Measurements from ENCODE around the gene SMIM36.
"Not testable (repeated sequence)": the region's sequence is repeated elsewhere in the genome, so short reads cannot be mapped to it uniquely, and the experiment has no call there.

The SMIM36 gene

GRCh38 chr17:55478971-55479370, 32.3 kb downstream of the SMIM36 start:
- no peaks in the 10 kb centered on the region for H3K27me3 ChIP-seq (ENCODE audit: insufficient read depth, low read length)
- 82% methylated on average over 3 of the region's 3 CpGs for WGBS
- H3K9ac ChIP-seq (ENCODE audit: low read depth, low read length): no peak overlapping the region
- no peaks in the 10 kb centered on the region for H3K9me3 ChIP-seq (ENCODE audit: insufficient read depth, low read depth, low read length)
- no peak overlapping the region for H3K4me3 ChIP-seq (ENCODE audit: low read length)
- H3K27ac ChIP-seq (ENCODE audit: low read depth, low read length): no peak overlapping the region
- H3K36me3 ChIP-seq (ENCODE audit: insufficient read depth, low read length): no peaks in the 10 kb centered on the region
- H3K4me1 ChIP-seq (ENCODE audit: insufficient read depth, low read length): no peaks in the 10 kb centered on the region

GRCh38 chr17:55466671-55467070, 44.6 kb downstream of the SMIM36 start:
- H3K27me3 ChIP-seq (ENCODE audit: insufficient read depth, low read length): no peaks in the 10 kb centered on the region
- H3K9ac ChIP-seq (ENCODE audit: low read depth, low read length): no peak overlapping the region
- no peak overlapping the region; the same call in 1 of the 2 replicates for H3K4me3 ChIP-seq (ENCODE audit: low read length)
- 40% methylated on average over 7 of the region's 7 CpGs for WGBS
- H3K4me1 ChIP-seq (ENCODE audit: insufficient read depth, low read length): peaks cover 11% of the 10 kb centered on the region
- 0 out of 2 replicates have a peak, but pooled peaks cover 4% of the 10 kb centered on the region for H3K9me3 ChIP-seq (ENCODE audit: insufficient read depth, low read depth, low read length)
- no peaks in the 10 kb centered on the region for H3K36me3 ChIP-seq (ENCODE audit: insufficient read depth, low read length)
- peak overlapping the region; percentile 83 for H3K27ac ChIP-seq (ENCODE audit: low read depth, low read length)

GRCh38 chr17:55465771-55466170, 45.5 kb downstream of the SMIM36 start:
- H3K36me3 ChIP-seq (ENCODE audit: insufficient read depth, low read length); H3K9ac ChIP-seq (ENCODE audit: low read depth, low read length); H3K27me3 ChIP-seq (ENCODE audit: insufficient read depth, low read length); H3K27ac ChIP-seq (ENCODE audit: low read depth, low read length); H3K4me3 ChIP-seq (ENCODE audit: low read length); H3K9me3 ChIP-seq (ENCODE audit: insufficient read depth, low read depth, low read length): not testable (repeated sequence)
- H3K4me1 ChIP-seq (ENCODE audit: insufficient read depth, low read length): peaks cover 11% of the 10 kb centered on the region
- WGBS: 85% methylated on average over 4 of the region's 4 CpGs

- Histone ChIP-seq H3K4me1 (ENCODE audit: insufficient read depth, low read length) (peaks cover 11% of the 10 kb centered on the region), H3K27me3 (ENCODE audit: insufficient read depth, low read length) (no peaks in the 10 kb centered on the region), H3K9me3 (ENCODE audit: insufficient read depth, low read depth, low read length) (0 out of 2 replicates have a peak, but pooled peaks cover 4% of the 10 kb centered on the region), H3K36me3 (ENCODE audit: insufficient read depth, low read length) (no peaks in the 10 kb centered on the region), H3K4me3 (ENCODE audit: low read length) (no peak overlapping the region), H3K27ac (ENCODE audit: low read depth, low read length) (no peak overlapping the region), H3K9ac (ENCODE audit: low read depth, low read length) (no peak overlapping the region)
- 92% methylated on average over 2 of the region's 2 CpGs for WGBS
Measured at GRCh38 chr17:55463600-55463999, 47.7 kb downstream of the SMIM36 start.

GRCh38 chr17:55462711-55463110, 48.5 kb downstream of the SMIM36 start:
- Histone ChIP-seq H3K36me3 (ENCODE audit: insufficient read depth, low read length) (no peaks in the 10 kb centered on the region), H3K27ac (ENCODE audit: low read depth, low read length) (no peak overlapping the region), H3K4me3 (ENCODE audit: low read length) (no peak overlapping the region)

GRCh38 chr17:55462234-55462633, 49.0 kb downstream of the SMIM36 start:
- WGBS: no CpG with 5 or more reads among the region's 1 CpG

More at GRCh38 chr17:55462711-55463110, 48.5 kb downstream of the SMIM36 start:
- H3K9me3 ChIP-seq (ENCODE audit: insufficient read depth, low read depth, low read length): no peaks in the 10 kb centered on the region
- H3K9ac ChIP-seq (ENCODE audit: low read depth, low read length): no peak overlapping the region
- peaks cover 11% of the 10 kb centered on the region for H3K4me1 ChIP-seq (ENCODE audit: insufficient read depth, low read length)
- H3K27me3 ChIP-seq (ENCODE audit: insufficient read depth, low read length): no peaks in the 10 kb centered on the region

GRCh38 chr17:55458978-55459377, 52.3 kb downstream of the SMIM36 start:
- WGBS: 81% methylated on average over 7 of the region's 7 CpGs
- Histone ChIP-seq H3K4me3 (ENCODE audit: low read length) (no peak overlapping the region), H3K27me3 (ENCODE audit: insufficient read depth, low read length) (no peaks in the 10 kb centered on the region), H3K9me3 (ENCODE audit: insufficient read depth, low read depth, low read length) (no peaks in the 10 kb centered on the region), H3K36me3 (ENCODE audit: insufficient read depth, low read length) (no peaks in the 10 kb centered on the region), H3K27ac (ENCODE audit: low read depth, low read length) (no peak overlapping the region), H3K4me1 (ENCODE audit: insufficient read depth, low read length) (peaks cover 10% of the 10 kb centered on the region), H3K9ac (ENCODE audit: low read depth, low read length) (no peak overlapping the region)

More at GRCh38 chr17:55462234-55462633, 49.0 kb downstream of the SMIM36 start:
- Histone ChIP-seq H3K9ac (ENCODE audit: low read depth, low read length) (no peak overlapping the region), H3K36me3 (ENCODE audit: insufficient read depth, low read length) (no peaks in the 10 kb centered on the region), H3K4me3 (ENCODE audit: low read length) (no peak overlapping the region), H3K27me3 (ENCODE audit: insufficient read depth, low read length) (no peaks in the 10 kb centered on the region), H3K27ac (ENCODE audit: low read depth, low read length) (no peak overlapping the region), H3K9me3 (ENCODE audit: insufficient read depth, low read depth, low read length) (no peaks in the 10 kb centered on the region), H3K4me1 (ENCODE audit: insufficient read depth, low read length) (peaks cover 11% of the 10 kb centered on the region)

GRCh38 chr17:55458287-55458900, 52.9 kb downstream of the SMIM36 start:
- Histone ChIP-seq H3K27me3 (ENCODE audit: insufficient read depth, low read length) (no peaks in the 10 kb centered on the region), H3K27ac (ENCODE audit: low read depth, low read length) (no peak overlapping the region), H3K4me1 (ENCODE audit: insufficient read depth, low read length) (peaks cover 16% of the 10 kb centered on the region), H3K9me3 (ENCODE audit: insufficient read depth, low read depth, low read length) (no peaks in the 10 kb centered on the region), H3K9ac (ENCODE audit: low read depth, low read length) (no peak overlapping the region), H3K36me3 (ENCODE audit: insufficient read depth, low read length) (no peaks in the 10 kb centered on the region), H3K4me3 (ENCODE audit: low read length) (no peak overlapping the region)
- 88% methylated on average over 22 of the region's 22 CpGs for WGBS

GRCh38 chr17:55456307-55457240, 54.7 kb downstream of the SMIM36 start:
- H3K27me3 ChIP-seq (ENCODE audit: insufficient read depth, low read length): no peaks in the 10 kb centered on the region
- no peak overlapping the region for H3K4me3 ChIP-seq (ENCODE audit: low read length)
- H3K4me1 ChIP-seq (ENCODE audit: insufficient read depth, low read length): peaks cover 17% of the 10 kb centered on the region
- H3K9me3 ChIP-seq (ENCODE audit: insufficient read depth, low read depth, low read length): no peaks in the 10 kb centered on the region
- no peaks in the 10 kb centered on the region for H3K36me3 ChIP-seq (ENCODE audit: insufficient read depth, low read length)
- no peak overlapping the region for H3K27ac ChIP-seq (ENCODE audit: low read depth, low read length)
- no peak overlapping the region for H3K9ac ChIP-seq (ENCODE audit: low read depth, low read length)
- 92% methylated on average over 6 of the region's 6 CpGs for WGBS

GRCh38 chr17:55454906-55455474, 56.3 kb downstream of the SMIM36 start:
- H3K9me3 ChIP-seq (ENCODE audit: insufficient read depth, low read depth, low read length): no peaks in the 10 kb centered on the region
- 88% methylated on average over 4 of the region's 4 CpGs for WGBS
- no peak overlapping the region for H3K4me3 ChIP-seq (ENCODE audit: low read length)
- H3K27ac ChIP-seq (ENCODE audit: low read depth, low read length): no peak overlapping the region
- no peaks in the 10 kb centered on the region for H3K36me3 ChIP-seq (ENCODE audit: insufficient read depth, low read length)
- peaks cover 17% of the 10 kb centered on the region for H3K4me1 ChIP-seq (ENCODE audit: insufficient read depth, low read length)
- no peaks in the 10 kb centered on the region for H3K27me3 ChIP-seq (ENCODE audit: insufficient read depth, low read length)
- H3K9ac ChIP-seq (ENCODE audit: low read depth, low read length): no peak overlapping the region

Data from HUES64 (cell line).